ENCODE data around the gene USP5.
"Not testable (repeated sequence)": the region's sequence is repeated elsewhere in the genome, so short reads cannot be mapped to it uniquely, and the experiment has no call there.

Gene USP5

GRCh38 chr12:6865307-6865706, 13.4 kb downstream of the USP5 start:
- not testable (repeated sequence) for ATAC-seq, DNase-seq

GRCh38 chr12:6866163-6866919, 14.4 kb downstream of the USP5 start:
- ATAC-seq (no peak), DNase-seq (no peak)

- ATAC-seq, result peak; percentile 1
- DNase-seq, result no peak
Measured at GRCh38 chr12:6866920-6867412, 15.0 kb downstream of the USP5 start.

GRCh38 chr12:6867413-6868210, 15.7 kb downstream of the USP5 start, which contains the start of gene TPI1:
Gene TPI1, plus strand, starts transcription at chr12:6867531. Its CDS starts 36 bp downstream, at chr12:6867567.
- DNase-seq, result peak; percentile 88
- ATAC-seq, result peak; percentile 67

- ATAC-seq (no peak), DNase-seq (no peak)
Measured at GRCh38 chr12:6868211-6869048, 16.5 kb downstream of the USP5 start.

- DNase-seq, result peak; percentile 85
- no peak for ATAC-seq
Measured at GRCh38 chr12:6869049-6870021, 17.4 kb downstream of the USP5 start.

GRCh38 chr12:6870304-6870703, 18.4 kb downstream of the USP5 start:
- DNase-seq, result not testable (repeated sequence)

GRCh38 chr12:6871052-6871957, 19.4 kb downstream of the USP5 start:
- ATAC-seq (peak; percentile 12), DNase-seq (peak; percentile 63)

More at GRCh38 chr12:6870304-6870703, 18.4 kb downstream of the USP5 start:
- ATAC-seq, result not testable (repeated sequence)

- ATAC-seq (peak; percentile 42), DNase-seq (peak; percentile 92)
Measured at GRCh38 chr12:6872073-6873048, 20.4 kb downstream of the USP5 start.

GRCh38 chr12:6873094-6874014, 21.4 kb downstream of the USP5 start, which contains the start of gene SPSB2:
Gene SPSB2, minus strand, starts transcription at chr12:6873303. Its CDS starts 402 bp downstream, at chr12:6872901.
- ATAC-seq (peak; percentile 83), DNase-seq (peak; percentile 100)

GRCh38 chr12:6874015-6874368, 22.0 kb downstream of the USP5 start:
- not testable (repeated sequence) for ATAC-seq, DNase-seq

- ATAC-seq, DNase-seq: not testable (repeated sequence)
Measured at GRCh38 chr12:6879824-6880223, 27.9 kb downstream of the USP5 start.

- DNase-seq, result no peak
- ATAC-seq, result no peak
Measured at GRCh38 chr12:6883252-6883651, 31.3 kb downstream of the USP5 start.

- no peak for ATAC-seq
- no peak for DNase-seq
Measured at GRCh38 chr12:6883683-6884082, 31.7 kb downstream of the USP5 start.

- no peak for ATAC-seq
- no peak for DNase-seq
Measured at GRCh38 chr12:6884539-6884938, 32.6 kb downstream of the USP5 start.

GRCh38 chr12:6886206-6886999, 34.5 kb downstream of the USP5 start:
- ATAC-seq, DNase-seq: not testable (repeated sequence)

Data from stimulated activated naive CD8-positive, alpha-beta T cell treated with anti-CD3 and anti-CD28 coated beads, Interleukin-15, Interleukin-2, amounts not matched to agents 100 U/mL and 50 U/mL, for 24 hours (primary cell).